BLaER1 treated with 17β-estradiol and CSF1 and Interleukin-3, amounts not matched to agents 10 nM and 100 nM (cell line): Measurements from ENCODE around the gene CCDC6.
"Not testable (repeated sequence)": the region's sequence is repeated elsewhere in the genome, so short reads cannot be mapped to it uniquely, and the experiment has no call there.

Experiments used
- H3K27ac ChIP-seq, 11 experiments: shearing (Covaris generic); formaldehyde crosslinking; 2 replicates each; pipeline ENCODE4 v1.8.1; 2022
- H3K27me3 ChIP-seq, 11 experiments: shearing (Covaris generic); formaldehyde crosslinking; 2 replicates each; pipeline ENCODE4 v1.8.1; 2022
- H3K36me3 ChIP-seq, 11 experiments: shearing (Covaris generic); formaldehyde crosslinking; 2 replicates each; pipeline ENCODE4 v1.8.1; 2022
- H3K4me1 ChIP-seq, 10 experiments: shearing (Covaris generic); formaldehyde crosslinking; 2 replicates each; pipeline ENCODE4 v1.8.1; 2022
- H3K4me2 ChIP-seq, 11 experiments: shearing (Covaris generic); formaldehyde crosslinking; 2 replicates each; pipeline ENCODE4 v1.8.1; 2022
- H3K4me3 ChIP-seq, 10 experiments: shearing (Covaris generic); formaldehyde crosslinking; 2 replicates each; pipeline ENCODE4 v1.8.1; 2022
- H3K9ac ChIP-seq, 11 experiments: shearing (Covaris generic); formaldehyde crosslinking; 2 replicates each; pipeline ENCODE4 v1.8.1; 2022
- H3K9me3 ChIP-seq, 11 experiments: shearing (Covaris generic); formaldehyde crosslinking; replicated peaks in 1 of 11; 2 replicates each; pipeline ENCODE4 v1.8.1; 2022
- H4K20me1 ChIP-seq, 11 experiments: shearing (Covaris generic); formaldehyde crosslinking; 2 replicates each; pipeline ENCODE4 v1.8.1; 2022
- Cebpa-rat ChIP-seq, 11 experiments: shearing (Covaris generic); IDR thresholded peaks; 2 replicates each; pipeline ENCODE4 v1.8.1; 2022

The CCDC6 gene

GRCh38 chr10:59891349-59891748 is 15.0 kb downstream of the CCDC6 start:
- H3K4me2 ChIP-seq: peak overlapping the region in 5 of 11 experiments; percentile 36 to 72 (median 66); a peak in 10 of 22 replicates
- H3K27me3 ChIP-seq: no peaks in the 10 kb centered on the region
- no peak overlapping the region for H3K4me3 ChIP-seq
- TF ChIP-seq Cebpa-rat (IDR thresholded peaks at IDR 0.05): no peak
- peaks cover 68 to 100% (median 91%) of the 10 kb centered on the region in 11 experiments; a peak in 20 of 22 replicates for H4K20me1 ChIP-seq
- no peaks in the 10 kb centered on the region for H3K9me3 ChIP-seq
- peaks cover 6 to 51% (median 34%) of the 10 kb centered on the region in 11 experiments; a peak in 21 of 22 replicates for H3K36me3 ChIP-seq
- H3K27ac ChIP-seq: no peak overlapping the region
- peaks cover 38 to 69% (median 51%) of the 10 kb centered on the region in 10 experiments for H3K4me1 ChIP-seq
- no peak overlapping the region for H3K9ac ChIP-seq

- 0 out of 22 replicates have a peak overlapping the region, but pooled peaks of 1 of the 11 experiments have one; percentile 85 for H3K4me2 ChIP-seq
- no peak overlapping the region for H3K9ac ChIP-seq
- peaks cover 0 to 6% (median 0%) of the 10 kb centered on the region in 11 experiments; a peak in 6 of 22 replicates for H3K9me3 ChIP-seq
- no peak for TF ChIP-seq Cebpa-rat (IDR thresholded peaks at IDR 0.05)
- peaks cover 6 to 40% (median 25%) of the 10 kb centered on the region in 11 experiments; a peak in 20 of 22 replicates for H3K36me3 ChIP-seq
- H3K27me3 ChIP-seq: no peaks in the 10 kb centered on the region
- H3K27ac ChIP-seq: no peak overlapping the region
- no peak overlapping the region for H3K4me3 ChIP-seq
- peaks cover 54 to 99% (median 92%) of the 10 kb centered on the region in 11 experiments; a peak in 21 of 22 replicates for H4K20me1 ChIP-seq
- peaks cover 57 to 89% (median 69%) of the 10 kb centered on the region in 10 experiments for H3K4me1 ChIP-seq
Observed at GRCh38 chr10:59888781-59889435, 17.4 kb downstream of the CCDC6 start.

- no peak overlapping the region for H3K4me3 ChIP-seq
- H3K9ac ChIP-seq: no peak overlapping the region; a peak in 1 of 22 replicates
- TF ChIP-seq Cebpa-rat (IDR thresholded peaks at IDR 0.05): no peak
- H3K4me2 ChIP-seq: peak overlapping the region; percentile 78 to 91 (median 85)
- peaks cover 49 to 99% (median 84%) of the 10 kb centered on the region in 11 experiments; a peak in 21 of 22 replicates for H4K20me1 ChIP-seq
- no peaks in the 10 kb centered on the region for H3K27me3 ChIP-seq
- peaks cover 9 to 44% (median 25%) of the 10 kb centered on the region in 11 experiments; a peak in 20 of 22 replicates for H3K36me3 ChIP-seq
- peaks cover 0 to 14% (median 4%) of the 10 kb centered on the region in 11 experiments; a peak in 10 of 22 replicates for H3K9me3 ChIP-seq
- H3K4me1 ChIP-seq: peaks cover 49 to 82% (median 64%) of the 10 kb centered on the region in 10 experiments
- peak overlapping the region in 1 of 11 experiments; percentile 27; a peak in 1 of 22 replicates for H3K27ac ChIP-seq
Observed at GRCh38 chr10:59887972-59888640, 18.2 kb downstream of the CCDC6 start.

- H3K27me3 ChIP-seq: no peaks in the 10 kb centered on the region
- peaks cover 9 to 47% (median 25%) of the 10 kb centered on the region in 11 experiments; a peak in 20 of 22 replicates for H3K36me3 ChIP-seq
- H3K9me3 ChIP-seq: peaks cover 0 to 20% (median 10%) of the 10 kb centered on the region in 11 experiments; a peak in 10 of 22 replicates
- peaks cover 43 to 71% (median 56%) of the 10 kb centered on the region in 10 experiments for H3K4me1 ChIP-seq
- no peak overlapping the region for H3K9ac ChIP-seq
- peaks cover 38 to 91% (median 73%) of the 10 kb centered on the region in 11 experiments; a peak in 21 of 22 replicates for H4K20me1 ChIP-seq
- peak overlapping the region; percentile 78 to 91 (median 85) for H3K4me2 ChIP-seq
- no peak for TF ChIP-seq Cebpa-rat (IDR thresholded peaks at IDR 0.05)
- no peak overlapping the region for H3K4me3 ChIP-seq
- H3K27ac ChIP-seq: peak overlapping the region in 5 of 11 experiments; percentile 15 to 65 (median 22); a peak in 5 of 22 replicates
Observed at GRCh38 chr10:59887006-59887405, 19.4 kb downstream of the CCDC6 start.

- Histone ChIP-seq H3K27me3 (no peaks in the 10 kb centered on the region), H3K4me1 (peaks cover 43 to 60% (median 51%) of the 10 kb centered on the region in 10 experiments), H3K4me3 (peak overlapping the region in 6 of 10 experiments; percentile 10 to 56 (median 23); a peak in 7 of 20 replicates), H4K20me1 (peaks cover 34 to 89% (median 70%) of the 10 kb centered on the region in 11 experiments; a peak in 21 of 22 replicates), H3K9ac (peak overlapping the region in 9 of 11 experiments; percentile 21 to 54 (median 27); a peak in 11 of 22 replicates), H3K9me3 (peaks cover 0 to 29% (median 20%) of the 10 kb centered on the region in 11 experiments; a peak in 13 of 22 replicates), H3K27ac (peak overlapping the region in 8 of 11 experiments; percentile 25 to 69 (median 52); a peak in 16 of 22 replicates), H3K36me3 (peaks cover 9 to 50% (median 36%) of the 10 kb centered on the region in 11 experiments; a peak in 21 of 22 replicates), H3K4me2 (peak overlapping the region; percentile 78 to 91 (median 85))
- TF ChIP-seq Cebpa-rat (IDR thresholded peaks at IDR 0.05): no peak
Observed at GRCh38 chr10:59885430-59886134, 20.8 kb downstream of the CCDC6 start.

GRCh38 chr10:59884893-59885292 is 21.5 kb downstream of the CCDC6 start:
- not testable (repeated sequence) for H3K27me3 ChIP-seq, H3K4me3 ChIP-seq, H3K9ac ChIP-seq
- peak overlapping the region in 4 of 11 experiments; percentile 11 to 50 (median 44); a peak in 7 of 22 replicates for H3K27ac ChIP-seq
- H3K36me3 ChIP-seq: peaks cover 7 to 49% (median 29%) of the 10 kb centered on the region in 11 experiments; a peak in 21 of 22 replicates
- peaks cover 30 to 89% (median 69%) of the 10 kb centered on the region in 11 experiments; a peak in 21 of 22 replicates for H4K20me1 ChIP-seq
- H3K9me3 ChIP-seq: peaks cover 0 to 36% (median 24%) of the 10 kb centered on the region in 11 experiments; a peak in 14 of 22 replicates
- peak overlapping the region; percentile 78 to 91 (median 85); a peak in 20 of 22 replicates for H3K4me2 ChIP-seq
- H3K4me1 ChIP-seq: peaks cover 43 to 61% (median 54%) of the 10 kb centered on the region in 10 experiments

GRCh38 chr10:59881640-59882039 is 24.7 kb downstream of the CCDC6 start:
- H3K4me2 ChIP-seq: no peak overlapping the region
- no peak overlapping the region for H3K4me3 ChIP-seq
- peaks cover 32 to 51% (median 39%) of the 10 kb centered on the region in 10 experiments for H3K4me1 ChIP-seq
- H4K20me1 ChIP-seq: peaks cover 18 to 89% (median 63%) of the 10 kb centered on the region in 11 experiments; a peak in 20 of 22 replicates
- no peak for TF ChIP-seq Cebpa-rat (IDR thresholded peaks at IDR 0.05)
- no peak overlapping the region for H3K27ac ChIP-seq
- H3K9ac ChIP-seq: no peak overlapping the region
- no peaks in the 10 kb centered on the region for H3K27me3 ChIP-seq
- H3K9me3 ChIP-seq: peaks cover 0 to 44% (median 24%) of the 10 kb centered on the region in 11 experiments; a peak in 14 of 22 replicates
- H3K36me3 ChIP-seq: peaks cover 0 to 37% (median 17%) of the 10 kb centered on the region in 11 experiments; a peak in 16 of 22 replicates
